ENCODE results near the gene INSYN1.

The INSYN1 gene

GRCh38 chr15:73782344-73782959 lies 29.3 kb upstream of the INSYN1 start:
- no peak for TF ChIP-seq CTCF (IDR thresholded peaks at IDR 0.05; ENCODE audit: poor library complexity, severe bottlenecking)
- Histone ChIP-seq H3K27ac (ENCODE audit: poor library complexity, severe bottlenecking) (no peak overlapping the region), H3K36me3 (ENCODE audit: low read depth) (no peaks in the 10 kb centered on the region), H3K4me3 (ENCODE audit: severe bottlenecking) (no peak overlapping the region), H3K4me1 (ENCODE audit: insufficient read depth, poor library complexity, severe bottlenecking) (peaks cover 6% of the 10 kb centered on the region), H3K27me3 (ENCODE audit: insufficient read depth, poor library complexity, severe bottlenecking) (no peaks in the 10 kb centered on the region), H3K9me3 (ENCODE audit: severe bottlenecking) (no peaks in the 10 kb centered on the region)
- no peak for DNase-seq (ENCODE audit: low spot score)
- no peak for ATAC-seq (ENCODE audit: low read depth)

GRCh38 chr15:73781038-73781925 lies 28.1 kb upstream of the INSYN1 start:
- H3K27ac ChIP-seq (ENCODE audit: poor library complexity, severe bottlenecking) = no peak overlapping the region
- no peaks in the 10 kb centered on the region for H3K27me3 ChIP-seq (ENCODE audit: insufficient read depth, poor library complexity, severe bottlenecking)
- DNase-seq (ENCODE audit: low spot score) (no peak), ATAC-seq (ENCODE audit: low read depth) (peak; percentile 41)
- peaks cover 7% of the 10 kb centered on the region for H3K4me1 ChIP-seq (ENCODE audit: insufficient read depth, poor library complexity, severe bottlenecking)
- no peaks in the 10 kb centered on the region for H3K36me3 ChIP-seq (ENCODE audit: low read depth)
- peak; percentile 80 for TF ChIP-seq CTCF (IDR thresholded peaks at IDR 0.05; ENCODE audit: poor library complexity, severe bottlenecking)
- H3K9me3 ChIP-seq (ENCODE audit: severe bottlenecking) = no peaks in the 10 kb centered on the region
- H3K4me3 ChIP-seq (ENCODE audit: severe bottlenecking) = no peak overlapping the region

- Histone ChIP-seq H3K4me1 (ENCODE audit: insufficient read depth, poor library complexity, severe bottlenecking) (peaks cover 7% of the 10 kb centered on the region), H3K4me3 (ENCODE audit: severe bottlenecking) (no peak overlapping the region), H3K9me3 (ENCODE audit: severe bottlenecking) (no peaks in the 10 kb centered on the region), H3K36me3 (ENCODE audit: low read depth) (no peaks in the 10 kb centered on the region), H3K27ac (ENCODE audit: poor library complexity, severe bottlenecking) (no peak overlapping the region), H3K27me3 (ENCODE audit: insufficient read depth, poor library complexity, severe bottlenecking) (no peaks in the 10 kb centered on the region)
- no peak for DNase-seq (ENCODE audit: low spot score)
- ATAC-seq (ENCODE audit: low read depth) = no peak
- TF ChIP-seq CTCF (IDR thresholded peaks at IDR 0.05; ENCODE audit: poor library complexity, severe bottlenecking) = no peak
Observed at GRCh38 chr15:73779974-73780373, 26.8 kb upstream of the INSYN1 start.

- DNase-seq (ENCODE audit: low spot score) = no peak
- TF ChIP-seq CTCF (IDR thresholded peaks at IDR 0.05; ENCODE audit: poor library complexity, severe bottlenecking) = no peak
Observed at GRCh38 chr15:73777741-73778140, 24.6 kb upstream of the INSYN1 start.

GRCh38 chr15:73773428-73773827 lies 20.3 kb upstream of the INSYN1 start:
- no peak for ATAC-seq (ENCODE audit: low read depth)

More at GRCh38 chr15:73777741-73778140, 24.6 kb upstream of the INSYN1 start:
- Histone ChIP-seq H3K36me3 (ENCODE audit: low read depth) (no peaks in the 10 kb centered on the region), H3K4me1 (ENCODE audit: insufficient read depth, poor library complexity, severe bottlenecking) (peaks cover 7% of the 10 kb centered on the region), H3K9me3 (ENCODE audit: severe bottlenecking) (no peaks in the 10 kb centered on the region), H3K27ac (ENCODE audit: poor library complexity, severe bottlenecking) (no peak overlapping the region), H3K27me3 (ENCODE audit: insufficient read depth, poor library complexity, severe bottlenecking) (no peaks in the 10 kb centered on the region), H3K4me3 (ENCODE audit: severe bottlenecking) (no peak overlapping the region)
- peak; percentile 92 for ATAC-seq (ENCODE audit: low read depth)

More at GRCh38 chr15:73773428-73773827, 20.3 kb upstream of the INSYN1 start:
- H3K4me3 ChIP-seq (ENCODE audit: severe bottlenecking) = no peak overlapping the region
- H3K9me3 ChIP-seq (ENCODE audit: severe bottlenecking) = no peaks in the 10 kb centered on the region
- no peak for DNase-seq (ENCODE audit: low spot score)
- H3K4me1 ChIP-seq (ENCODE audit: insufficient read depth, poor library complexity, severe bottlenecking) = peaks cover 7% of the 10 kb centered on the region
- no peak overlapping the region for H3K27ac ChIP-seq (ENCODE audit: poor library complexity, severe bottlenecking)
- H3K27me3 ChIP-seq (ENCODE audit: insufficient read depth, poor library complexity, severe bottlenecking) = no peaks in the 10 kb centered on the region
- TF ChIP-seq CTCF (IDR thresholded peaks at IDR 0.05; ENCODE audit: poor library complexity, severe bottlenecking) = no peak
- H3K36me3 ChIP-seq (ENCODE audit: low read depth) = no peaks in the 10 kb centered on the region
